Measurements from ENCODE around the gene KRTAP1-4. TPM values are rescaled to one million over a fixed set of nuclear protein-coding genes. Genes with fewer than 3 reads are reported as not detected.
A peak's percentile ranks its signal among the peaks of the same experiment; 100 is the strongest.

Gene KRTAP1-4
- total and polyA plus RNA-seq, 2 experiments from 2014 or later: not detected

- peak overlapping the region; percentile 60 for H3K27ac ChIP-seq
Observed at GRCh38 chr17:41013181-41013580, 16.8 kb downstream of the KRTAP1-4 start.

GRCh38 chr17:41012326-41013120, 17.5 kb downstream of the KRTAP1-4 start:
- in situ Hi-C loops (cut with MboI): no loop called here
- H2AFZ ChIP-seq: peak overlapping the region; percentile 34

More at GRCh38 chr17:41013181-41013580, 16.8 kb downstream of the KRTAP1-4 start:
- peak overlapping the region; percentile 16 for H3K4me2 ChIP-seq (ENCODE audit: unreplicated experiment)
- H4K20me1 ChIP-seq (ENCODE audit: insufficient read depth): no peaks in the 10 kb centered on the region
- no peaks in the 10 kb centered on the region for H3K36me3 ChIP-seq (ENCODE audit: low read depth)
- TF ChIP-seq EZH2 (IDR thresholded peaks at IDR 0.05; ENCODE audit: insufficient read depth, poor library complexity, severe bottlenecking): no peak
- no peak for TF ChIP-seq EZH2phosphoT487 (IDR thresholded peaks at IDR 0.05; ENCODE audit: insufficient read depth, low read depth)
- H3K9me2 ChIP-seq (ENCODE audit: insufficient read depth): no peaks in the 10 kb centered on the region
- H3K4me3 ChIP-seq: no peak overlapping the region
- peaks cover 28% of the 10 kb centered on the region for H3F3A ChIP-seq (ENCODE audit: insufficient read depth)
- H3K27me3 ChIP-seq (replicated peaks; ENCODE audit: insufficient read depth): no peaks in the 10 kb centered on the region
- H3K9ac ChIP-seq: no peak overlapping the region
- no peaks in the 10 kb centered on the region for H3K9me3 ChIP-seq (ENCODE audit: low read depth)
- in situ Hi-C loops (cut with MboI): no loop called here
- H3K79me2 ChIP-seq (ENCODE audit: insufficient read depth): no peaks in the 10 kb centered on the region
- DNase-seq: peak; percentile 81
- WGBS, 2 experiments (ENCODE audit: low coverage in 1 of 2, low lambda C conversion rate in 2 of 2, missing lambda C conversion rate in 2 of 2): 8 to 10% methylated on average over 3 of the region's 3 CpGs
- H2AFZ ChIP-seq: peak overlapping the region; percentile 34
- H3K4me1 ChIP-seq (ENCODE audit: insufficient read depth): peaks cover 16% of the 10 kb centered on the region

GRCh38 chr17:41010441-41010840, 19.6 kb downstream of the KRTAP1-4 start:
- H3K9me2 ChIP-seq (ENCODE audit: insufficient read depth): no peaks in the 10 kb centered on the region
- DNase-seq: no peak
- peaks cover 16% of the 10 kb centered on the region for H3K4me1 ChIP-seq (ENCODE audit: insufficient read depth)
- H3K79me2 ChIP-seq (ENCODE audit: insufficient read depth): no peaks in the 10 kb centered on the region
- no peaks in the 10 kb centered on the region for H3K27me3 ChIP-seq (replicated peaks; ENCODE audit: insufficient read depth)
- no peak overlapping the region for H2AFZ ChIP-seq
- H3K36me3 ChIP-seq (ENCODE audit: low read depth): no peaks in the 10 kb centered on the region
- H3K27ac ChIP-seq: no peak overlapping the region
- in situ Hi-C loops (cut with MboI): no loop called here
- H3K4me3 ChIP-seq: no peak overlapping the region
- H3K9ac ChIP-seq: no peak overlapping the region
- no peak overlapping the region for H3K4me2 ChIP-seq (ENCODE audit: unreplicated experiment)
- H3K9me3 ChIP-seq (ENCODE audit: low read depth): no peaks in the 10 kb centered on the region
- no peaks in the 10 kb centered on the region for H4K20me1 ChIP-seq (ENCODE audit: insufficient read depth)
- TF ChIP-seq EZH2 (IDR thresholded peaks at IDR 0.05; ENCODE audit: insufficient read depth, poor library complexity, severe bottlenecking): no peak
- no peak for TF ChIP-seq EZH2phosphoT487 (IDR thresholded peaks at IDR 0.05; ENCODE audit: insufficient read depth, low read depth)
- peaks cover 28% of the 10 kb centered on the region for H3F3A ChIP-seq (ENCODE audit: insufficient read depth)

More at GRCh38 chr17:41012326-41013120, 17.5 kb downstream of the KRTAP1-4 start:
- DNase-seq: no peak
- H3K36me3 ChIP-seq (ENCODE audit: low read depth): no peaks in the 10 kb centered on the region
- peak overlapping the region; percentile 60 for H3K27ac ChIP-seq
- H3K4me1 ChIP-seq (ENCODE audit: insufficient read depth): peaks cover 16% of the 10 kb centered on the region
- H3K9me2 ChIP-seq (ENCODE audit: insufficient read depth): no peaks in the 10 kb centered on the region
- no peaks in the 10 kb centered on the region for H3K79me2 ChIP-seq (ENCODE audit: insufficient read depth)
- H4K20me1 ChIP-seq (ENCODE audit: insufficient read depth): no peaks in the 10 kb centered on the region
- no peaks in the 10 kb centered on the region for H3K27me3 ChIP-seq (replicated peaks; ENCODE audit: insufficient read depth)
- peaks cover 28% of the 10 kb centered on the region for H3F3A ChIP-seq (ENCODE audit: insufficient read depth)
- peak overlapping the region; percentile 16 for H3K4me2 ChIP-seq (ENCODE audit: unreplicated experiment)
- H3K9me3 ChIP-seq (ENCODE audit: low read depth): no peaks in the 10 kb centered on the region
- 90 to 91% methylated on average over 6 of the region's 6 CpGs for WGBS, 2 experiments (ENCODE audit: low coverage in 1 of 2, low lambda C conversion rate in 2 of 2, missing lambda C conversion rate in 2 of 2)
- H3K9ac ChIP-seq: no peak overlapping the region
- H3K4me3 ChIP-seq: no peak overlapping the region
- TF ChIP-seq EZH2phosphoT487 (IDR thresholded peaks at IDR 0.05; ENCODE audit: insufficient read depth, low read depth) (no peak), EZH2 (IDR thresholded peaks at IDR 0.05; ENCODE audit: insufficient read depth, poor library complexity, severe bottlenecking) (no peak)

GRCh38 chr17:41009936-41010335, 20.1 kb downstream of the KRTAP1-4 start:
- Histone ChIP-seq H3K27me3 (replicated peaks; ENCODE audit: insufficient read depth) (no peaks in the 10 kb centered on the region), H2AFZ (no peak overlapping the region), H3K4me2 (ENCODE audit: unreplicated experiment) (no peak overlapping the region), H3K9ac (no peak overlapping the region), H3K4me3 (no peak overlapping the region), H3K4me1 (ENCODE audit: insufficient read depth) (peaks cover 16% of the 10 kb centered on the region), H4K20me1 (ENCODE audit: insufficient read depth) (no peaks in the 10 kb centered on the region), H3K79me2 (ENCODE audit: insufficient read depth) (no peaks in the 10 kb centered on the region), H3K36me3 (ENCODE audit: low read depth) (no peaks in the 10 kb centered on the region), H3K9me2 (ENCODE audit: insufficient read depth) (no peaks in the 10 kb centered on the region), H3K9me3 (ENCODE audit: low read depth) (no peaks in the 10 kb centered on the region), H3F3A (ENCODE audit: insufficient read depth) (peaks cover 28% of the 10 kb centered on the region), H3K27ac (no peak overlapping the region)
- DNase-seq: no peak
- 94 to 100% methylated on average over 1 of the region's 1 CpG for WGBS, 2 experiments (ENCODE audit: low coverage in 1 of 2, low lambda C conversion rate in 2 of 2, missing lambda C conversion rate in 2 of 2)
- in situ Hi-C loops (cut with MboI): no loop called here
- TF ChIP-seq EZH2phosphoT487 (IDR thresholded peaks at IDR 0.05; ENCODE audit: insufficient read depth, low read depth) (no peak), EZH2 (IDR thresholded peaks at IDR 0.05; ENCODE audit: insufficient read depth, poor library complexity, severe bottlenecking) (no peak)

Data from GM23248 (cell line).